DLD1 (cell line): ENCODE results near the gene SLC25A48.
"Not testable (repeated sequence)": the region's sequence is repeated elsewhere in the genome, so short reads cannot be mapped to it uniquely, and the experiment has no call there.

ENCODE experiments used
- in situ Hi-C: cut with HindIII; loops from 2 replicates; pipeline ENCODE4 v1.10.0; 2017; ENCODE audit warnings: low sequenced_read_pairs

SLC25A48 gene

GRCh38 chr5:135851186-135851914 is 16.9 kb downstream of the SLC25A48 start:
- in situ Hi-C loops = no loop called here

GRCh38 chr5:135851915-135852845 is 17.7 kb downstream of the SLC25A48 start:
- in situ Hi-C loops = no loop called here

GRCh38 chr5:135857630-135858311 is 23.3 kb downstream of the SLC25A48 start:
- in situ Hi-C loops = no loop called here

GRCh38 chr5:135859186-135859585 is 24.7 kb downstream of the SLC25A48 start:
- in situ Hi-C loops = not testable (repeated sequence)

GRCh38 chr5:135859641-135860040 is 25.2 kb downstream of the SLC25A48 start:
- in situ Hi-C loops = no loop called here

GRCh38 chr5:135861641-135862040 is 27.2 kb downstream of the SLC25A48 start:
- in situ Hi-C loops = no loop called here

GRCh38 chr5:135862086-135862485 is 27.6 kb downstream of the SLC25A48 start:
- in situ Hi-C loops = no loop called here

GRCh38 chr5:135862744-135863143 is 28.3 kb downstream of the SLC25A48 start:
- in situ Hi-C loops = no loop called here

GRCh38 chr5:135864503-135865435 is 30.3 kb downstream of the SLC25A48 start:
- in situ Hi-C loops = no loop called here

GRCh38 chr5:135866016-135866415 is 31.6 kb downstream of the SLC25A48 start:
- in situ Hi-C loops = no loop called here

- in situ Hi-C loops = no loop called here
These were observed 33.1 kb downstream of the SLC25A48 start for GRCh38 chr5:135867599-135867998.

GRCh38 chr5:135868681-135869080 is 34.2 kb downstream of the SLC25A48 start:
- in situ Hi-C loops = no loop called here

- in situ Hi-C loops = no loop called here
These were observed 34.8 kb downstream of the SLC25A48 start for GRCh38 chr5:135869276-135869675.

- in situ Hi-C loops = no loop called here
These were observed 35.5 kb downstream of the SLC25A48 start for GRCh38 chr5:135869935-135870334.

- in situ Hi-C loops = no loop called here
These were observed 36.9 kb downstream of the SLC25A48 start for GRCh38 chr5:135871268-135871915.

GRCh38 chr5:135873831-135874230 is 39.4 kb downstream of the SLC25A48 start:
- in situ Hi-C loops = no loop called here

- in situ Hi-C loops = no loop called here
These were observed 40.0 kb downstream of the SLC25A48 start for GRCh38 chr5:135874461-135874860.

GRCh38 chr5:135875567-135875966 is 41.1 kb downstream of the SLC25A48 start:
- in situ Hi-C loops = no loop called here

GRCh38 chr5:135876146-135876545 is 41.7 kb downstream of the SLC25A48 start:
- in situ Hi-C loops = no loop called here
